GM18502 (cell line): ENCODE measurements around the gene PLXNC1.

ENCODE experiments used
- ATAC-seq: cut with Tn5 transposase; IDR thresholded peaks from one replicate; pipeline ENCODE4 v1.9.1; 2021; ENCODE audit warnings: mild to moderate bottlenecking; ENCODE audit not compliant: unreplicated experiment, poor library complexity

The PLXNC1 gene

DNA sequence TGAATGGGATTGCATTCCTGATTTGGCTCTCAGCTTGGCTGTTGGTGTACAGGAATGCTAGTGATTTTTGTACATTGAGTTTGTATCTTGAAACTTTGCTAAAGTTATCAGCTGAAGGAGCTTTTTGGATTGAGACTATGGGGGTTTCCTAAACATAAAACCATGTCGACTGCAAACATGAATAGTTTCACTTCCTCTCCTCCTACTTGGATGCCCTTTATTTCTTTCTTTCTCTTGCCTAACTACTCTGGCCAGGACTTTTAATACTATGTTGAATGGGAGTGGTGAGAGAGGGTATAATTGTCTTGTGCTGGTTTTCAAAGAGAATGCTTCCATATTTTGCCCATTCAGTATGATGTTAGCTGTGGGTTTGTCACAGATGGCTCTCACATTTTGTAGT lies 169.8 kb downstream of the PLXNC1 start:
- peak; percentile 71 for ATAC-seq

- no peak for ATAC-seq
Measured at GRCh38 chr12:94320109-94320508, 171.7 kb downstream of the PLXNC1 start.

- ATAC-seq, result no peak
Measured at GRCh38 chr12:94322346-94322745, 174.0 kb downstream of the PLXNC1 start.

DNA sequence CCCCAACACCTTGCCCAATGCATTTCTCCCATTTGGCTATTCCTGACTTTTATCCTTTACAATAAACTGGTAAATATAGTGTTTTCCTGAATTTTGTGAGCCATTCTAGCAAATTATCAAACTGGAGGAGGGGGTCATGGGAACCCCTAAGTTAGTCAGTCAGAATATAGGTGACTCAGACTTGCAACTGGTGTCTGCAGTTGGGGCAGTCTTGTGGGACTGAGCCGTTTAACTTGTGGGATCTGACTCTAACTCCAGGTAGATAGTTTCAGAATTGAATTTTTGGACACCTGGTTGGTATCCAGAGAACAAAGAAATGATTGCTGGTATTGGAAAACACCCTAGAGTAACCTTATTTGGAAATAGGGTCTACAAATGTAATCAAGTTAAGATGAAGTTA lies 177.9 kb downstream of the PLXNC1 start:
- ATAC-seq, result no peak

- ATAC-seq, result no peak
Measured at GRCh38 chr12:94326727-94327126, 178.3 kb downstream of the PLXNC1 start.

- no peak for ATAC-seq
Measured at GRCh38 chr12:94327809-94328208, 179.4 kb downstream of the PLXNC1 start.

DNA sequence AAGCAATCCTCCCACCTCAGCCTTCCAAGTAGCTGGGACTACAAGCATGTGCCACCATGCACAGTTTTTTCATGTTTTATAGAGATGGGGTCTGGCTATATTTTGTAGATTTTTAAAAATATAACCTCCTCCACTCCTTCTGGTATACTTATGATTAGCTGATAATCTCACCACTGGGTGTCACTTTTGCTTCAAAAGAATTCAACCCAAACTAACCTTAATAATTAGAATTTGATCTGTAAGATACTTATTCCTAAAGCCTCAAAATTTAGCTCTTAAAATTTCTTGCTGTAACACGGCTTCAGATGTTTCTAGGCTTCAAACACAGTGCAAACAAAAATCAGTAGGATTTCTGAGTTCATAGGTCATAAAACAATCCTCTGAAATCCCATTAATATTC lies 181.0 kb downstream of the PLXNC1 start:
- no peak for ATAC-seq

GRCh38 chr12:94333396-94333795 lies 185.0 kb downstream of the PLXNC1 start:
- ATAC-seq, result no peak

DNA sequence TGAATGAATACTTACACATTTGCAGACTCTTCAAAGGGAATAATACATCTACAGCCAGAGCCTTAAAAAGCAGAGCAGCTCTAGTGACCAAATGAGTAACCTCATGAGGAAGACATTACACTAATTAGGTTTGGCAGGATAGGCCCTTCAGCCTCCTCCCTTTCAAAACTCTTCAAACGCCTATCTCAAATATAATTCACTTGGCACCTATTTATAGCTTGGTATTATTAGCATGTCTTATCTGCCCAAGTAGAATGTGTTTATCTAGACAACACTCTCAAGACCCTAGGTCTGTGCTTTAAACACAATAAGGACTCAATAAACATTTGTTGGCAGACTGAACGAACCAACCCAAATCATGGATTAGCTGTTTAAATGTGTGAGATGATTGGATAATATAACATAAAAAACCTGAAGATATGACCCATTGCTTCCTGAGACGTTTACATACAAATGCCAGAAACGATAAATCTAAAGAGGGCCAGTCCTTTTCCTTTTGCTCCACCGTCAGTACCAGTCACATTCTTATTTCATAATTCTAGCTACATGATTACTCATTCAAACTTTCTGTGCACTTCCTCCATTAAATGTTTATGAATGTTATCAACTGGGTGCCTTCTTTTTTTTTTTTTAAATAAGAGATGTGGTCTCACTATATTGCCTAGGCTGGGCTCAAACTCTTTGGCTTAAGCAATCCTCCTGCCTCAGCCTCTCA lies 188.0 kb downstream of the PLXNC1 start:
- no peak for ATAC-seq

GRCh38 chr12:94338006-94338794 lies 189.8 kb downstream of the PLXNC1 start:
- ATAC-seq, result no peak

DNA sequence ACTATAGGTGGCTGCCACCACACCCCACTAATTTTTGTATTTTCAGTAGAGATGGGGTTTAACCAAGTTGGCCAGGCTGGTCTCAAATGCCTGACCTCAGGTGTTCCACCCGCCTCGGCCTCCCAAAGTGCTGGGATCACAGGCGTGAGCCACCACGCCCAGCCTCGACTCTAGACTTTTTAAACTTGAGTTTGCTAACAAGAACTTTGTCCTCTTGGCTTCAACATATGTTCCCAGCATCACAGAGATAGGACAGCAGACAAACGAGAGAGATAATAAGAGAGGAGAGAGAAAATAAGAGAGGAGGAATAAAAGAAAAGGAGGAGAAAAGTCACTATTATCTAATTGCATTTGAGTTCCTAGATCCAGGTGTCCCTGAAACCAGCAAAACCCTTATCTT lies 192.2 kb downstream of the PLXNC1 start:
- no peak for ATAC-seq

DNA sequence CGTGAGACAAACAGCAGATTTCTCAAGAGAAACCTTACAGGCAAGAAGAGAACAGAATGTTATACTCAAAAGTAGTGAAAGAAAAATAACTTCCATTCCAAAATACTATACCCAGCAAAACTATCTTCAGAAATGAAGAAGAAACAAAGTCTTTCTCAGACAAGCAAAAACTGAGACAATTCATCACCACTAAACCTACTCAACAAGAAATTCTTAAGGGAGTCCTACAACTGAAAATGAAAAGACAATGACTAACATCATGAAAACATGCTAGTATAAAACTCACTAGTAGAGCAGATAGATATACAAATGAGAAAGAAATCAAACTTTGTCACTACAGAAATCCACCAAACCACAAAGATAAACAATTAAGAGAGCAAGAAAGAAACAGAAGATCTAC lies 204.8 kb downstream of the PLXNC1 start:
- no peak for ATAC-seq
